ENCODE measurements around the gene SCN5A. TPM values are rescaled to one million over a fixed set of nuclear protein-coding genes. Genes with fewer than 3 reads are reported as not detected.

Gene SCN5A
- total and polyA plus RNA-seq, 2 experiments from 2014 or later: not detected

DNA sequence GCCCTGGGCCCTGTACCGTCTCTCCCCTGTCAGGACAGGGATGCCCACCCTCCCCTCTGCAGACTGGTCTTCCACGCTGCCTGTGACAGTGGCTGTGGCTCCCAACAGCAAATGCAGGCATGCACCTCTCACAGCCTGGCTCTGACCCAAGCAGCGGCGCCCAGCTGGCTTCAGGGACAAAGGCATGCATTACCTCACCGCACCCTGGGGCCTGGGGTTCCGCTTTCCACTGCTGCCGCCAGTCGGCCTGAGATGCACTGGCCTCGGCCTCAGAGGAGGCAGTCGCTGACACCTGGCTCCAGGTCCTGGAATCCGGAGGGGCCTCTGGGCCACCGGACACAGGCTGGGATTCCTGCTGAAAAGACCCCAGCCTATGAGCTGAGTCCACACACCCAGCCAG, 70.3 kb downstream of the SCN5A start:
- no peak overlapping the region for H3K4me3 ChIP-seq
- no peaks in the 10 kb centered on the region for H3K79me2 ChIP-seq (ENCODE audit: insufficient read depth)
- H3K27ac ChIP-seq: no peak overlapping the region
- no peak overlapping the region for H2AFZ ChIP-seq
- H3K9ac ChIP-seq: no peak overlapping the region
- H3F3A ChIP-seq (ENCODE audit: insufficient read depth): no peaks in the 10 kb centered on the region
- in situ Hi-C loops (cut with MboI): no loop called here
- peak; percentile 31 for DNase-seq
- H3K4me1 ChIP-seq (ENCODE audit: insufficient read depth): no peaks in the 10 kb centered on the region
- no peak overlapping the region for H3K4me2 ChIP-seq (ENCODE audit: unreplicated experiment)
- no peaks in the 10 kb centered on the region; the same call in 1 of the 2 replicates for H3K27me3 ChIP-seq (replicated peaks; ENCODE audit: insufficient read depth)
- H4K20me1 ChIP-seq (ENCODE audit: insufficient read depth): no peaks in the 10 kb centered on the region
- no peaks in the 10 kb centered on the region for H3K9me3 ChIP-seq (ENCODE audit: low read depth)
- 19 to 33% methylated on average over 4 to 12 of the region's 12 CpGs for WGBS, 2 experiments (ENCODE audit: low coverage in 1 of 2, low lambda C conversion rate in 2 of 2, missing lambda C conversion rate in 2 of 2)
- H3K36me3 ChIP-seq (ENCODE audit: low read depth): no peaks in the 10 kb centered on the region
- no peaks in the 10 kb centered on the region for H3K9me2 ChIP-seq (ENCODE audit: insufficient read depth)
- TF ChIP-seq EZH2phosphoT487 (IDR thresholded peaks at IDR 0.05; ENCODE audit: insufficient read depth, low read depth) (no peak), EZH2 (IDR thresholded peaks at IDR 0.05; ENCODE audit: insufficient read depth, poor library complexity, severe bottlenecking) (no peak)

DNA sequence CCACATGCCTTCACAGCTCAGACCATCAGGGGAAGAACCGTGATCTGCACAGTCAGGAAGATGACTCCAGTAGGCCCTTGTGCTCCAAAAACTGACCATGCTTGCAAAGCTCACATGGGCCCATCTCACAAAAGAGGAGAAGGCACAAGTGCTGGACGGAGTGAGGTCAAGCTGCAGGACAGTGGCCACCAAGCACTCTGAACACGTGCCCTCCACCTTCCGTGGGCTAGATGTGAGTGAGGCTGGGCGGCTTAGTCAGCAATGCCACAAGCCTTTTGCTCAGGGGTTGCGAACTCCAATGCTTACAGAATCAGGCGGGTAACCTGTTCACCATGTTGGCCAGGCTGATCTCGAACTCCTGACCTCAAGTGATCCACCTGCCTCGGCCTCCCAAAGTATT, 70.9 kb downstream of the SCN5A start:
- in situ Hi-C loops (cut with MboI): no loop called here
- Histone ChIP-seq H3K79me2 (ENCODE audit: insufficient read depth) (no peaks in the 10 kb centered on the region), H3K4me1 (ENCODE audit: insufficient read depth) (no peaks in the 10 kb centered on the region), H3K9ac (no peak overlapping the region), H3K27ac (no peak overlapping the region), H2AFZ (no peak overlapping the region), H3K9me3 (ENCODE audit: low read depth) (no peaks in the 10 kb centered on the region), H4K20me1 (ENCODE audit: insufficient read depth) (no peaks in the 10 kb centered on the region), H3K4me2 (ENCODE audit: unreplicated experiment) (no peak overlapping the region), H3K27me3 (replicated peaks; ENCODE audit: insufficient read depth) (no peaks in the 10 kb centered on the region; the same call in 1 of the 2 replicates), H3K36me3 (ENCODE audit: low read depth) (no peaks in the 10 kb centered on the region), H3K4me3 (no peak overlapping the region), H3K9me2 (ENCODE audit: insufficient read depth) (no peaks in the 10 kb centered on the region), H3F3A (ENCODE audit: insufficient read depth) (no peaks in the 10 kb centered on the region)
- no peak for TF ChIP-seq EZH2phosphoT487 (IDR thresholded peaks at IDR 0.05; ENCODE audit: insufficient read depth, low read depth)
- TF ChIP-seq EZH2 (IDR thresholded peaks at IDR 0.05; ENCODE audit: insufficient read depth, poor library complexity, severe bottlenecking): no peak
- WGBS, 2 experiments (ENCODE audit: low coverage in 1 of 2, low lambda C conversion rate in 2 of 2, missing lambda C conversion rate in 2 of 2): 41 to 45% methylated on average over 9 of the region's 9 CpGs
- no peak for DNase-seq

DNA sequence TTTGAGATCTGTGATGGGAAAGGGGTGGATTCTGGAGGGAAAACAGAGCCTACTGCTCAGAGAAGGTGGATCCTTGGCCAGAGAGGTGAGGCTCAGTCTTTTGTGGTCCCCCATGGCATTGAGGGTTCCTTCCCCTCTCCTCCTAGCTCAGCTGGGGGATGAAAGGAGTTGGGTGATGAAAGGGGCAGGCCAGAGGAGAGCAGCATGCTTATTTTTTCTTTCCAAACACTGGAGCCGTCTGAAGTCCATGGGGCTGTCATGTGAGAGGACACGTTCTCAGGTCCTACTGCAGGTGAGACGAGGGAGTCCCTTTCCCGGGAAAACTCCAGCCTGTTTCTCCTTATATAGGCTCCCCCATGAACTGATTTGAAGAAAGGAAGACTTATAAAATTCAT, 71.4 kb downstream of the SCN5A start:
- Histone ChIP-seq H3K9me3 (ENCODE audit: low read depth) (no peaks in the 10 kb centered on the region), H3K9ac (no peak overlapping the region), H2AFZ (no peak overlapping the region), H4K20me1 (ENCODE audit: insufficient read depth) (no peaks in the 10 kb centered on the region), H3K4me2 (ENCODE audit: unreplicated experiment) (no peak overlapping the region), H3K36me3 (ENCODE audit: low read depth) (no peaks in the 10 kb centered on the region), H3K4me1 (ENCODE audit: insufficient read depth) (no peaks in the 10 kb centered on the region), H3F3A (ENCODE audit: insufficient read depth) (no peaks in the 10 kb centered on the region), H3K27me3 (replicated peaks; ENCODE audit: insufficient read depth) (no peaks in the 10 kb centered on the region; the same call in 1 of the 2 replicates), H3K4me3 (no peak overlapping the region), H3K79me2 (ENCODE audit: insufficient read depth) (no peaks in the 10 kb centered on the region), H3K27ac (no peak overlapping the region), H3K9me2 (ENCODE audit: insufficient read depth) (no peaks in the 10 kb centered on the region)
- no peak for DNase-seq
- 17% methylated on average over 4 of the region's 4 CpGs for WGBS, 2 experiments (ENCODE audit: low coverage in 1 of 2, low lambda C conversion rate in 2 of 2, missing lambda C conversion rate in 2 of 2)
- TF ChIP-seq EZH2 (IDR thresholded peaks at IDR 0.05; ENCODE audit: insufficient read depth, poor library complexity, severe bottlenecking) (no peak), EZH2phosphoT487 (IDR thresholded peaks at IDR 0.05; ENCODE audit: insufficient read depth, low read depth) (no peak)
- in situ Hi-C loops (cut with MboI): no loop called here

DNA sequence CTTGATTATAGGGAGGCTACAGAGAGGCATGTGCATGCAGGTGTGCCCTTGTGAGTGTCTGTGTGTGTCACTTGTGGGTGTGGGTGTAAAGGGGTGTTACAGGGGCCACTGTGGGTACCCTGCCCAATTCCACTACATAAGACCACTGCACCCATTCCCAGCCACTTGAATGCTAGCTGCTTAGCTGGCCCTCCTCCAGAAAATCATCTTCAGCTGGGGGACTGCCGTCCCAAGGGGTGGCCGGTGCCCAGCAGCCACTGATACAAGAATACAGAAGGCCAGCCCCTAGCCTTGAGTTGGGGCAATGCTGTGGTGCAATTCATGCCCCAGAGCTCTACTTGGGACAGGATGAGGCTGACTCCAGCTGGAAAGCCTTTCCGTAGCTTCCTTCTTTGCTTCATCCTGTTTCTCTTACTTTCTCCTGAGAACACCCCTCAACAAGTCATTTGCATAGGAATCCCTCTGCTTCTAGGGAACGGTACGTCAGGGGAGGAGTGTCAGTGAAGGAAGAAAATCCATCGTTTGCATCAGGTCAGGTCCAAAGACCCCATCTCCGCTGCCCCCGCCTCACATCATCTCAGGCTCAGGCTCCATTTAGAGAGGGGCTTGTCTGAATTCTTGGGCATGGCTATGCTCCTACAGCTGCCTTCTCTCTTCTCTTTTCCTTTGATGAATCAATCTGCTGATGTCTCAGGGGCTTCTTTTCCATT, 72.0 kb downstream of the SCN5A start:
- Histone ChIP-seq H3K36me3 (ENCODE audit: low read depth) (no peaks in the 10 kb centered on the region), H2AFZ (no peak overlapping the region)

More for the DNA sequence above, 72.0 kb downstream of the SCN5A start:
- no peak overlapping the region for H3K4me3 ChIP-seq
- H3K9me2 ChIP-seq (ENCODE audit: insufficient read depth): no peaks in the 10 kb centered on the region
- no peak overlapping the region for H3K9ac ChIP-seq
- WGBS, 2 experiments (ENCODE audit: low coverage in 1 of 2, low lambda C conversion rate in 2 of 2, missing lambda C conversion rate in 2 of 2): 39 to 42% methylated on average over 8 of the region's 8 CpGs
- H3K9me3 ChIP-seq (ENCODE audit: low read depth): no peaks in the 10 kb centered on the region
- DNase-seq: no peak
- TF ChIP-seq EZH2phosphoT487 (IDR thresholded peaks at IDR 0.05; ENCODE audit: insufficient read depth, low read depth) (no peak), EZH2 (IDR thresholded peaks at IDR 0.05; ENCODE audit: insufficient read depth, poor library complexity, severe bottlenecking) (no peak)
- in situ Hi-C loops (cut with MboI): no loop called here
- no peaks in the 10 kb centered on the region for H3K4me1 ChIP-seq (ENCODE audit: insufficient read depth)
- no peak overlapping the region for H3K4me2 ChIP-seq (ENCODE audit: unreplicated experiment)
- no peaks in the 10 kb centered on the region for H3K79me2 ChIP-seq (ENCODE audit: insufficient read depth)
- no peak overlapping the region for H3K27ac ChIP-seq
- H3F3A ChIP-seq (ENCODE audit: insufficient read depth): no peaks in the 10 kb centered on the region
- no peaks in the 10 kb centered on the region; the same call in 1 of the 2 replicates for H3K27me3 ChIP-seq (replicated peaks; ENCODE audit: insufficient read depth)
- no peaks in the 10 kb centered on the region for H4K20me1 ChIP-seq (ENCODE audit: insufficient read depth)

Data from GM23248 (cell line).